DMS153 (cell line): ENCODE results near the gene MAS1.
"Not testable (repeated sequence)": the region's sequence is repeated elsewhere in the genome, so short reads cannot be mapped to it uniquely, and the experiment has no call there.

Experiments used
- DNase-seq: peaks from one replicate; lab custom pipeline; 2025; lab: John Stamatoyannopoulos, UW

MAS1 gene

DNA sequence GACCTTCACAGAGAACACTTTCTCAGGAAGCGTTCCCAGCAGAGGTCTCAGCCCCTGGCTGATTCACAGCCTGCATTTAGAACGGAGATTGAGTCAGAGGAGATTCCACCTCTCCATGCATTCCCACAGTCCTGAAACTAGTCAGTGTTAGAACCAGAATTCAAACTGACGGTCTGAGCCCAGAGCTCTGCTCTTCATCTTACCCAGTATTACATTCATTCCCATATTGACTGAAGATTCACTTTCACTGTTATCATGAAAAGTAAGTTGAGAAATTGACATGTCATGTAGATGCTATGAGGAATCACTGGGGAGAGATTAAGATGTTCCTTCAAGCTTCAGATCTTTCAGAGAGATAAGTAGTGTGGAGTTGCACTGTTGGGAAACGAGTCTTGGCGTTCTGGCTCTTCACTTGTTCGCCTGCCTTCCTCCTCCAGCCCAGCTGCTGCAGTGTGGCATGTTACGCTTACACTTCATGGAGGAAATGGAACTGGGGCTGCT lies 28.3 kb downstream of the MAS1 start:
- no peak for DNase-seq

DNA sequence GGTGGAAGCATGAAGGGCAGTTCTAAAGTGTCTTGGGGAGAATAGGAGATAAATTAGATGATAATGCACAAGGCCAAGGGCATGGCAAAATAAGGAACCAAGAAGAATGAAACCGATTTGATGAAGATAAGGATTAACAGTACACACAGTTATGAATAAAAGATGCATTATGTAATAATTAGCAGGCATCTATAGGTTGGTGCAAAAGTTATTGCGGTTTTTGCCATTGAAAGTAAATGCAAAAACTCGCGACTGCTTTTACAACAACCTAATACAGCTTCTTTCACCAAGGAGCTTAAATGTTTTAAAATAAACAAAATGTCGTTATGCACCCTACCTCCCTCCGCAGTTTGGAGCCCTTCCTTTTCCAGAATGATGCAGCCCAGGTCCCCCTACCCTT lies 29.0 kb downstream of the MAS1 start:
- DNase-seq: no peak

DNA sequence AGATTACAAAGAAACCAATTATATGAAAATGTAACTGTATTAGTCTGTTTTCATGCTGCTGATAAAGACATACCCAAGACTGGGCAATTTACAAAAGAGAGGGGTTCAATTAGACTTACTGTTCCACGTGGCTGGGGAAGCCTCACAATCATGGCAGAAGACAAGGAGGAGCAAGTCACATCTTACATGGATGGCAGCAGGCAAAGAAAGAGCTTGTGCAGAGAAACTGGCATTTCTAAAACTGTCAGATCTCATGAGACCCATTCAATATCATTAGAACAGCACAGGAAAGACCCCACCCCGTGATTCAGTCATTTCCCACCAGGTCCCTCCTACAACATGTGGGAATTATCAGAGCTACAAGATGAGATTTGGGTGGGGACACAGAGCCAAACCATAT lies 33.4 kb downstream of the MAS1 start:
- not testable (repeated sequence) for DNase-seq

DNA sequence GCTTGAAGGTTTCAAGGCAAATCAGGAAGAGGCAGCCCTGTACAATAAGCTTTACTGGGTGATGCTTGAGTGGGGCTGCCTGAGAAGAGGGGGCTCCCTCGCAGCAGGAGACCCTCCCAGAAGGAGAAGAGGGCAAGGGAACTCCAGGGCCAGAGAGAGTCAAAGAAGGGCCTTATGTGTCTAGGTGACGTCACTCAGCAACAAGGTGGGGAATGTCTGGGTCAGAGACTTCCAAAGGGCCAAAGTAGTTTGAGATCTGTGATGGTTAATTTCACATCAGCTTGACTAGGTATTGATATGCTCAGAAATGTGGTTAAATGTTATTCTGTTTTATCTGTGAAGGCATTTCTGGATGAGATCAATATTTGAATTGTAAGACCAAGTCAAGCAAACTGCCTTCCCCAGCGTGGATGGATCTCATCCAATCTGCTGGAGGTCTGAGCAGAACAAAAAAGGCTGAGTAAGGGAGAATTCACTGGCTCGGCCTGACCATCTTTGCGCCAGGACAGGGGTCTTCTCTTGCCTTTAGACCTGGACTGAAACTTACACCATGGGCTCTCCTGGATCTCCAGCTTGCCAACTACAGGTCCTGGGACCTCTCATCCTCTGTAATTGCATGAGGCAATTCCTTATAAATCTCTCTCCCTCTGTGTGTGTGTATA lies 35.9 kb downstream of the MAS1 start:
- DNase-seq: no peak

DNA sequence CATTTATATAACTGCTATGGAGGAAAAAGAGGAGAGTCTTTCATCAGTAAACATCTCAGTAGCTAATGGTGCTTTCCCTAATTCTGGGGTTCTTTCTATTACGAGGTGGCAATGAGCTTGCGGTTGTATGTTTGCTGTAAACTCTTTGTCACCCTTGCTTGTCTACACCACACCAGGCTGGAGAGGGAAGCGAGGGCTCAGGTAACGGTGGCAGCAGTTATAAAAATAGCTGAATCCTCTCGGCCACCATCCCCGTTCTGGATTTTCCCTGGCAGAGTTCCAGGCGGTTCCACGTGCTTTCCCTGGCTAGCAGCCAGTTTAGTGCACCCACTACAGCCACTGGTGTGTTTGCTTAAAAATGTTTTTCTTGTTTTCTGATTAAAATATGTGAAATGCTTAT lies 39.0 kb downstream of the MAS1 start:
- peak; percentile 56 for DNase-seq

DNA sequence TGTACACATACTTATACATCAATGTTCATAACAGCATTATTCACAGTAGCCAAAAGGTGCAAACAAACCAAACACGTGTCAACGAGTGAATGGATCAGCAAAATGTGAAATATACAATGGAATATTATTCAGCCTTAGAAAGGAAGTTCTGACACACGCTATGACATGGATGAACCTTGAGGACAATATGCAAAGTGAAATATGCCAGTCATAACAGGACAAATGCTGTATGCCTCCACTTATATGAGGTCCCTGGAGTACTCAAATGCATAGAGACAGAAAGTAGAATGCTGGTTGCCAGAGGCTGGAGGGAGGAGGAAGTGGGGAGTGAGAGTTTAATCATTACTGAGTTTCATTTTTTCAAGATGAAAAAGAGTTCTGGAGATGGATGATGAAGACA lies 40.3 kb downstream of the MAS1 start:
- no peak for DNase-seq

DNA sequence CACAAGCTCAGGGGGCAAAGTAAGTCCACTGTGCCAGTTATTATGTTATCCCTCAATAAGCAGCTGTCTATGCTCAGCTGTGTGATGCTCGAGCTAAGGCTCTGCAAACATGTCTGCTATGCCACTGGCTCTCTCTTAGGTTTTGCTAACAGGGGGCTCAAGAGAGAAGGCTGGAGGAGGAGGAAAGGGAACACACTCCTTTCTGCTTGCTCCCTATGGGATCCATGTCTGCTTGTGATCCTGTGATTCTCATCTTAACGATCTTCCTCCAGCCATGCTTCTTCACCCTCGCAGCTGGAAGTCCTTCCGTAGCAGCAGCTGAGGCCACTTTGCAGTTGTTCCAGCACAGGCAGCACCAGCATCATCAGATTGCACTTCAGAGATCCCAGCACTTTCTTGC lies 41.1 kb downstream of the MAS1 start:
- no peak for DNase-seq

- DNase-seq: no peak
Measured at GRCh38 chr6:159933077-159933476, 42.3 kb downstream of the MAS1 start.

DNA sequence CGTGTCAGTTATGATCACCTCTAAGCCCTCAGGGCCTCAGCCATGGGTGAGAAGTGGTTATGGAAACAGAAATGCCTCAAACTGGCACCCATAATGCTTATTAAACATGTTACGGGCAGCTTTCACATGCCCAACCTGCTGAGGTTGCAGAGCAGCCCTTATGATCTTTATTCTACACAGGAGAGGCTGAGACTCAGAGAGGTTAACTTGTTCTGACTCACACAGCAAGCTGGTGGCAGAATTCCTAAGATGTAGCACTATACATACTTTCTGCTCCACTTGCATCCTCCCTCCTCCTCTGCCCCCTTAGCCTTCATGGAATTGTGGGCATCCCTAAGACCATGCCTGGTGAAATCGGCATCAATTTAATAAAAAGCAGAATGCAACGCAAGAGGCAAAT lies 43.4 kb downstream of the MAS1 start:
- no peak for DNase-seq

- DNase-seq: no peak
Measured at GRCh38 chr6:159935065-159935464, 44.3 kb downstream of the MAS1 start.

GRCh38 chr6:159935633-159936032 lies 44.8 kb downstream of the MAS1 start:
- DNase-seq: no peak

DNA sequence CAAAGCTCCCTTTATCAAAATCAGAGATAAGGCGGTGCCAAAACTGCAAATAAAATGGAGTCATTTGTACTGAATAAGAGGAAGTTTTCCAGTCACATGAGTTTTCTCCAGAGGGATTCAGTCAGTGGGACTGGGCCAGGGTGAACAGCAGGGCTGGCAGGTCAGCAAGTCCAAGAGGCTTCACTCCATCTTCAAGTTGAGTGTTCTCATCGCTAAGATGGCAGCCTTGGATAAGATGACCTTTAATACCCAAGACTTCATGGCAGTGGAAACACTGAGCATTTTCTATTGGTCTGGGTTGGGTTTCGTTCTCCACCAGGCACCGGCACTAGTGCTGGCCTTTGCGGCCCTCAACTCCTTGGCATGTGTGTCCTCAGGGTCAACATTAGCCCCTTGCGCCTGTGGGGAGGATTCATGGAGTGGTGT lies 48.8 kb downstream of the MAS1 start:
- DNase-seq: no peak
